Mesenteric fat pad (tissue), 1 donor: ENCODE results near the gene PDIA5. TPM values are rescaled to one million over a fixed set of nuclear protein-coding genes. Genes with fewer than 3 reads are reported as not detected.

Experiments
- DNase-seq: peaks from one replicate; pipeline ENCODE4 v3.0.0-alpha.2; 2020; ENCODE audit warnings: low spot score
- long read RNA-seq: library from polyadenylated mRNA; unstranded; transcript quantifications from one replicate; pipeline ENCODE4 v2.0.0, GENCODE V29; 2020
- total RNA-seq: library from RNA; stranded (reverse); fragmentation: NEBNext Ultra II Directional; extraction: Animal tissue kit (Norgen Biotek cat#: 25700); gene quantifications from one replicate; pipeline ENCODE4 v1.2.1, GENCODE V29; 2021
- donor health status: DM: yes; HTN: yes; CAD: no.

PDIA5 gene
- 17.4 TPM for total RNA-seq
- long read RNA-seq, transcript PDIA5-201 (17 exons, 1,799 nt): major isoform, 34 of 46 reads
- long read RNA-seq, partial matches to known transcripts: 5 of 46 reads
- long read RNA-seq, other reads (novel, unspliced or antisense): 6 of 46 reads

DNA sequence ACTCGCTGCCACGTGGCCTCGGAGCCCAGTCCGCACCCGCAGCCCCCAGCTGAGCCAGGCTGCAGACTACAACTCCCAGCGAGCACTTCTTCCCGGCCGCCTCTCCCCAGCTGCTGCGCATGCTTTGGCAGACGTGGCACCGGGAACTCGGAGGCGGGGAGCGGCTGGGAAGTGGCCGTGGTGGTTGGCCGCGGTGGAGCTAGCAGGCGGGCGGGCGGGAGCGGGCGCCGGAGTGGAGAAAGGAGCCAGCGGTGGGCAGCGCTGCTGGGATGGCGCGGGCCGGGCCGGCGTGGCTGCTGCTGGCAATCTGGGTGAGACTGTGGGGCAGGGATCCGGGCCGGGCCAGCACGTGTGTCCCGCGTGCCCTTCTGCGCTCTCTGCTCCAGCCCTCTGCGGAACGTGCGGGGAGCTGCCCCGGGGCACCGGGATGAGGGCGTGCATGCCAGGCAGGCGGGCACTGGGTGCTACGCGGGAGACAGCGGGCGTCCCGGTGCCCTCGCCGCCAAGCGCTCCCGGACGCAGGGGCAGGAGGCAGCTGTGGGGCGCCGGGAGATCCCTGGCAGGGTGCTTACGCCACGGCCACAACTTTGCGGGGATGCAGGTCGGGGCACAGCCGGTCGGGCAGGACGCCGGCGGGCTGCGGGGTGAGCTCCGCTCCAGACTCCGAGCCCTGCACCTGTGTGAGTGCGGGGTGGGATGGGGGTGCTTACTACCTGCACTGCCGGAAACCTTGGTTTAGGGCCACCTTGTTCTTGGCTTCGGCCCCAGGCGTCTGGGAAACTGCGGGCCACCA is at the start of gene PDIA5:
Gene PDIA5 (plus strand): TSS at position 130 of the 793 bp plus-strand sequence. CDS start 140 bp downstream, at position 270.
- DNase-seq: peak; percentile 97

DNA sequence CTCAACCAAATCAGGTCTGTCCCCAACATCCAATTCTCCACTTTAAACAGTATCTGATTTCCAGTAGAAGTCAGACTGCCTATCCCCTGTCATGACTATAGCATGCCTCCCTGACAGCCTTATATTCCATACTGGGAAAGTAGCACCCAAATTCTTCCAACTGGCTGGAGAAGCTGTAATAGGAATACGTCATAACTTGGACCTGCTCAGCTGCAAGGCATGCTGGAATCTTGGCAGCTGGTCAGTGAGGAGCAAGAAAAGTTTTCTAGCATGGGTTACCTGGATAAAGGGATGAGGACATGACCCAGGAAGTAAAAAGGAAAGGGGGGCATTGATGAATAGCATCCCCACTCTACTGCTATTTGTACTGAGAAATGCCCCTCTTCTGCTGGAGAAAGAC is 48.1 kb upstream of the PDIA5 start:
- no peak for DNase-seq

DNA sequence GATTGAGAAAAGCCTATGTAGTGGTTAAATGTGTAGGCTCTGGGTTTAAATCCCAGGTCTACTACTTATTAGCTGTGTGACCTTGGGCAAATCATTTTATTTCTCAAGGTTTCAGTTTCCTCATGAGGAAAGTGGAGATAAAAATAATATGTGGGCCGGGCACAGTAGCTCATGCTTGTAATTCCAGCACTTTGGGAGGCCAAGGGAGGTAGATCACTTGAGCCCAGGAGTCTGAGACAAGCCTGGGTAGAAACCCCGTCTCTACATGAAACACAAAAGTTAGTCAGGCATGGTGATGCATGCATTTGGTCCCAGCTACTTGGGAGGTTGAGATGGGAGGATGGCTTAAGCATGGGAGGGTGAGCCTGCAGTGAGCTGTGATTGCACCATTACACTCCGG is 47.7 kb upstream of the PDIA5 start:
- no peak for DNase-seq

DNA sequence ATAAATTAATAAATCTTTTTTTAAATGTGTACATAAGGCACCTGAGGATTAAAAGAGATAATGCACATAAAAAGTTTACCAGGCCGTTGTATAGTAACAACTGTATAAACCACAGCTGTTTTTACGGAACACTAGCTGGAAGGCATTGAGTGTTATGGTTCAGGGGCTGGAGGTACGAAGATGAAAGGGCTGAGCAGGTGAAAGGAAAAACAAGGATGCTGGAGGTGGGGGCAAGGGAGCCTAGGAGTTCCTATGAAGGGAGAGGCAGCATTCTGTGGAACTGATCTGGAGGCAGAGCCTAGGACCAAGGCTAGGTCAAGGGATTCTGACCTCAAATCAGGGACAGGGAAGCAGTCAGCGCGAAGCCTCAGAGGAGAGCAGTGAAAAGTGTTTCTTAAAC is 47.2 kb upstream of the PDIA5 start:
- no peak for DNase-seq

DNA sequence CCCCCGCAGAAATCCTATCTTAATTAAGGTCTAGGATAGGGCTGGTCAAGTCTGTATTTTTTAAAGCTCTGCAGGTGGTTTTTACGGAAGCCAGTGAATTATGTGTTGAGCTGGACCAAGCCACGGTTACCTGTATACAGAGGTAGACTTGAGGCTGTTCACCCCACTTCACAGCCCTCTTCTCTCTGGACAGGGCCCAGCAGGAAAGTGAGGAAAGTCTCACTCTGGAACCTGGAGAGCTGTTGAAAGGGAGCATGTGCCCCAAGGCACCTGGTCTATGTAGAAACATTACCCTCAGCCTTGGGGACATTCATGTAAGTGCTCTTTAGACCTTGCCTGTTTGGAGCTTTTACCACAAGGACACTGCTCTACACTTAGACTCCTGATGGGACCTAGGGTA is 46.1 kb upstream of the PDIA5 start:
- DNase-seq: no peak

DNA sequence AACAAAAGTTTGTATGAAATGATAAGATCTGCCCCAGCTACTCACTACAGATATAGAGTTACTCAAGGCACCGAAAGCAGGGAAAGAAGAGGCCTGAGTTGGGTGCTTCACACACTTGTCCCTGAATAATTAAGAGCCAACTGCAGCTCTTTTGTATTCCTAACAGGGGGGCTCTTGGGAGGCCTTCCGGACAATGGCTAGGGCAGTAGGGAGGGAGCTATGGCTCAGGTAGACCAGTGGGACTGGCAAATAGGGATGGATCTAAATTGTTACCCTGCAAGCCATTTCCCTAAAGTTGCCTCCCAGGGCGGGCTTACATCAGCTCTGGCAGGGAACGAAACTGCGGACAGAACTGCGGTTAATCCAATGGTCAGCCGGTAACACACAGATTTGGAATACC is 45.4 kb upstream of the PDIA5 start:
- no peak for DNase-seq

DNA sequence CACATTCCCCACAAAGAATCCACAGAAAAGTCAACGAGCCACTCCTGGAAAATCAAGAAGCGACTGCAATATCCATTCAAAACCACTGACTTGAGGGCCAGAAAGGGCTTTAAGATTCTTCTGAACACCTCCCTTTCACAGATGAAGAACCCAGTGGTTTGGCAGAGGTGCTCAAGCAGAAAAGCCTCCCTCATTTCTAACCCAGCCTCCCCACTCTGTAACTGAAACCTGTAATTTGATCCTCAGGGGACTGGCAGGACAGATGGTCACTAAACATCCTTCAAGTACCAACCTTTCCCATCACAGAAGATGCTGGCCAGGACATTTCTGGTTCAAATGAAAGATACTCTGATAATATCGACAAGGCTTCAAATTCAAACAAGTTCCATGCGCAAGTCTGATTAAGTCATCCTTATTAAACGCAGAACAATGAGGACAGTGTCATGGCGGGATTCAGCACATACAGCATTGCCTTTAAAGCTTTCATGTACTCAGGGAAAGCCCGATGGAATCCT is 44.8 kb upstream of the PDIA5 start:
- no peak for DNase-seq

DNA sequence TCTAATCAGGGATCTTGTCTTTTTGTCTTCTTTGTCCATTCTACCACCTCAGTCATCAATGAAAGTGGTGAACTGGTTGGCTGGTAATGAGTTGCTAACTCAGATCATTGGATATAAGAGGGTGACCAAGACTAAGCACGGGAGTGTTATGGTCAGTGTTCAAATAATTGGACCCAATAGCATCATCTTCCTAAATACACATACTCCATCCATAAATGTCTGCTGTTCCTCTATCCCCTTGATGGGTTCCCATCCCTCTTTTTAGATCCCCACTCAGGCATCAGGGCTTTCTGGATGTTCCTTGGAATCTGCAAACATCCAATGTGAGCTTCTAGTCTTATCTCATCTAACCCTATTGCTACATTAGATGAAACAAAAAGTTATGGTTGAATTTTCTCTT is 42.8 kb upstream of the PDIA5 start:
- DNase-seq: no peak

DNA sequence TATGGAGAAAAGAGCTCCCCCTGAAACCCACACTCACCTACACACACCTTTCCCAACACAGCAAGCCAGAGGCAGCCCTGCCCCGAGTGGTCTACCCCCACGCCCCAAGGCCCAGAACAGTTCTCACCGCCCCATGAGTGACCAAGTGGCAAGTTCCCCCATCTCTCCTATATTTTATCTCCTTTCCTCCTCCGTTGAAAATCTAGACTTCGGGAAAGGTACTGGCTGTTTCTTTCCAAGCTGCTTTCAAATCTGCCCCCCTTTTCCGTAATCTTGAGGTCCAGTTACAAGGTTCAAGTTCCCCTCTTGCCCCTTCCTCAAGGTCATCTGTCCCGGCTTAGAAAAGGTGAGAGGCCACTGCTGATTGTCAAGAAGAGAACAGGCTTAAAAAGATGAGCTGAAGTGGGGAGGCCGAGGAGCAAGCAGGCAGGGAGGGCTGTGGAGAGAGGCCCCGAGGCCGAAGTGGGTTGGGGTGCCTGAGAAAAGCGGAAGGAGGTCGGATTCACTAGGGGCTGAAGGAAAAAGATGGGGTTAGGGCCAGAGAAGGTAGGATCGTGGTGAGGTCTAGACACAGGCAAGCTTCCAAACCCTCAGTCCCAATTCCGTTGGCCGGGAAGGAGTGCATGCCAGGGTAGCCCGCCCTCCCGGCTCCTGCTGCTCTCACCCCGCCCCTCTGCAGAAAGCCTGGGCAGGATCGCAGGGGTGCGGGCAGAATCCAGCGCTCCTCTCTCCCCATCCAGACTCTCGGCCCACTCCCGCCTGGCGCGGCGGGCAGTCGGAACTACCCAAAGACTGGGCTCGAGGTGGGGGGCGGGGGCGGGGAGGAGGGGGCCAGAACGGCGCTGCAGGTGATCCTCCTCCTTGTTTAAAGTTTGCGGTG is 40.9 kb upstream of the PDIA5 start:
- no peak for DNase-seq

DNA sequence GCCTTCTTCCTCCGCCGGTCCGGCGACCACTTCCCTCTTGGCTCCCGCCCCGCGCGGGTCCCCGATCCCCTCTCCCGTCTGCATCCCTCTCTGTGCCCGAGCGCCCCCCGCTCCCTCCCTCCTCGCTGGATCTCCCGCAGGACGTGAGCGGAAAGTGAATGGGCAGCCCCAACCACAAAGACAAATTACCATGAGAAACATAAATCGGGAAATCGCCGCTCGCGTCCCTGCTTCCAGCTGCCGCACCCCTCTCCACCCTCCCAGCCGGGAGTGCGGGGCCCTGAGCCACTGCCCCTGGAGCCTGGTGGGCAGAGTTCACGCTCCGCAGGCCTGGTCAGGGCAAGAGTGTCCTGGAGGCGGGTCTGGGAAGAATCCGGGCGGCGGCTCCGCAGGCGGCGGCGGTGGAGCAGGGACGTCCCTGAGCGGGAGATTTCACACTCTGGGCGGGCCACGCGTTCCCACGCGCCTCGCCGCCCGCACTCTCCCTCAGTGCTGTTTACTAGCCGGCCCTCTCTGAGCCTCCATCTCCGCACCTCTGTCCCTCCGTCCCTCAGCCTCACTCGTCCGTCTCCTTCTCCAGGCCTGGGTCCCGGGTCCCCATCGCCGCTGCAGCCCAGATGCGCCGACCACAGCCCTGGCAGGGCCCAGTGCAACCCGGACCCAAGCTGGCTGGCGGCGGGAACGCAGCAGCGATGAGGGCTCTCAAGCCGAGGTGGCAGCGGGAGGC is 40.1 kb upstream of the PDIA5 start:
- DNase-seq: no peak

DNA sequence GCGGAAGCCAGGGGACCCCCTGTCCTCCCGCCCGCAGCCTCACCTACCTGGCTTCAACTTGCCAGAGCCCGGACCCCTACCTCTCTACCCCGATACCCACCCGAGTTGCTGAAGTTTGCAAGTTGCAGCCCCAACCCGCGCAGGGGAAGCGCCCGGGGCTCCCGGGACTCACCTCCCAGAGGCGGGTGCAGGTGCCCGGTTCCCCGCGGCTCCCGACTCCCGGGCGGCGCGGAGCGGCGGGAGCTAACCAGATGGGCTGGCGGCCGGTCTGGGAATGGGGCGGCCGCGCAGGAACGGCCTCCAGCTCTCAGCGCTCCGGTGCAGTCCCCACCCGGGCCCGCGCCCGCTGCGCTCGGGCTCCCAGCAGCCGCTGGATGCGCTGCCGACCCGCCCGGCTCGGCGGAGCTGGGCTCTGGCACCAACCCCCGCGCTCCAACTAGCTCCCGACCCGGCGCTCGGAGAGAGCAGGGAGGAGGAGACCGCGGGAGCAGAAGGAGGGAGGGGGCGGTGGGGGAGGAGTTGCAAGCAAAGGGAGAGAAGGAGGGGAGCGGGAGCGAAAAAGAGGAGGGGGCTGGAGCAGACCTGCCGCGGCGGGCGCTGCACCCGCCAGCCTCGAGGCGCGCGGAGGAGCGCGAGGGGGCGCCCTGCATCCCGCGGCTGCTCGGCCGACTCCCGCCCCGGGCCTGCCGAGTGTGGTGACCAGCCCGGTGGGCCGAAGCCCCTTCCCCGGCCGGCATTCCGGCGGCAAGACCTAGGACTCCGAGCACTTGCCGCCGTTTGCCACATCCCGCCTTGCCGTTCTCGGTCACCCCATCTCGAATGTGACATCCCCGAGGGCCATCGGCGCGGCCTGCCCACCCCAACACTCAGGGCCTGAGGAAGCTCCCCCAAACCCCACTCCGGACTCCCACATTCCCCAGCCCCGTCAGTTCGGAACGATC is 39.3 kb upstream of the PDIA5 start, which contains the start of gene SEMA5B:
Gene SEMA5B (minus strand): TSS at position 472 of the 941 bp plus-strand sequence. CDS start 66,500 bp downstream, outside the sequence.
- no peak for DNase-seq

DNA sequence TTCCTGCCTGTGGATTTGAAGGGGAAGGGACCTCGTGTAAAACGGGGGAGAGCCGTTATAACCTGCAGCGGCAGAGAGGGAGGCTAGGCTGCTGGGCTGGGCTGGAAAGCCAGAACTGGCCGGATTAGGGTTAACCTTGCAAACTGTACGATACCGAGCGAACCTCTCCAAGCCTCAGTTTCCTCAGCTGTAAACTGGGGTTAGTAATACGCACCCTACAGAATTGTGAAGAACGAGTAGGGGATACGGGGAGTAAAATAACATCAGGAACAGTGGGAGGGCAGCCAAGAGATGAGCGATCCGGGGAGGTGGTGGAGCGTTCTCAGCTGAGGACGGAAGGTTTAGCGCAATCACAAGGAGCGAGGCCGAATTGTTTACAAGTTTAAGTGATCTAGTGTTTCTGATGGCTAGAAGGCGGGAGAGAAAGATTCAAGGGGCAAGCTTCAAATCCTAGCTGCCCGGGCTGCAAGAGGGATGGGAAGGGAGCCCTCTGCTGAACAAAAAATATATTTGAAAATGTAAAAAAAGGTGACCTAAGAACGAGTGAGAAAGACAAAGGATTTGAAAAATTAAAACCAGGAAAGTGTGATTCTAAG is 38.5 kb upstream of the PDIA5 start:
- no peak for DNase-seq

DNA sequence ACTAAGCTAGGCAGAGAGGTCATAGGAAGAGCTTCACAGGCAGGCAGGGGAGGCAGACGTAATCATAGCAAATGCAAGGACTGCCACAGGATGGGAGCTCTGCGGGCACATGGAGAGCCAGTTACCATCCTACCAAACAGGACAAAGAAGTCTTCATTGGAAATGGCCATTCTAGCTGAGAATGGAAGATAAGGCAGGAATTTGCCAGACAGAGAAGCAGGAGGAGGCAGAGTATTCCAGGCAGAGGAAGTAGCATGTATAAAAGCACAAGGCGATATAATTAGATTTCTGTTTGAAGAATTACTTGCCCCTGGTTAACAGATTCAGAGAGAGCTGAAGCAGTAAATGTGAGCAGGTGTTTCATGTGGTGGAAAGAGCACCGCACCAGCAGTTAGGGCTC is 35.8 kb upstream of the PDIA5 start:
- DNase-seq: no peak

DNA sequence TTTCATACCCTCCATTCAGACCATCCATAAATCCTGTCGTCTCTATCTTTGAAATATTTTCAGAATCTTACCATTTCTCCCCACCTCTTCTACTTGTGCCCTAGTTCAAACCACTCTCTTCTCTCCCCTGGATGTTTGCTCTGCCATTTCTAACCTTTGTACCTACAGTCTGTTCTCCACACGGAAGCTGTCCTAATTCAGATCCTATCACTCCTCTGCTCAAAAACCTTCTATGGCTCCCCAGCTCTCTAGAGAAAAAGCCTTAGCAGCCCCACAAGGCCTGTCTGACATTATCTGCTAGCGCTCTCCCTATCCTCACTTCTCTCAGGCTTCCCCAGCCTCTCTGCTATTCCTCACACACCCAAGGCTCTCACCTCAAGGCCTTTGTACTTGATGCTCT is 34.8 kb upstream of the PDIA5 start:
- DNase-seq: no peak

DNA sequence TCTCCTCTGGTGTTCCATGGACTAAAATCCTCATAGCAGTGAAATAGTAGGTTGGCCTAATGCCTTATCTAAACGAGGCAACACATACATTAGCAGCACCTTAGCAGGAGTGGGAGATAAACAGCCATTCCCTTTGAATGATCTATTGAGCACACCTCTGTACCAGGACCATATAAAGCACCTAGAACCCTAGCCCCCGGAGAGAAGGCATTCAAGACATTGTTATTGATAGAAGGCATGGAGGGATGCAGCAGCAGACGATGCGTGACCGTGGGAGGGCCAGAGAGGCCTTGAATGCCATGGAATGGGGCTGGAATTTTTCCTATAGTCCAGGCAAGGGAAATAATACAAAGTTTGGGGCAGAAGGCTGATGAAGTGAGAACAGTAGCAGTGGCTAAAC is 32.7 kb upstream of the PDIA5 start:
- DNase-seq: no peak

DNA sequence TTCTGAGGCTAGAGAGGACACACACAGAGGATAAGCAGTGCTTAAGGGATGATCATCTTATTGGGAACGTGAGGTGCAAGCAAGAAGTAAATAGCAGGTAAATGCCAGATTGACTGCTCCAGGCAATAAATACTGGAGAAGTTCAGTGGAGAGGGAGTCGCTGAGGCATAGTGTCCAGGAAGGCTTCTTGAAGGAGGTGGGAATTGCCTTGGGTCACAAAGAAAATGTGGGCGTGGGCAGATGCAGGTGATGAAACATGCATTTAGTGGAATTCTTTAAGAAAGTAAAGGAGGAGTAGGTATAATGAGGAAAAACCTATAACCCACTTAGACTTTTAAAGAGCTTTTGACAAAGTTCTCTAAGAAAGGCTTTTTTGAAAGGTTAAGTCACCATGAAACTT is 31.8 kb upstream of the PDIA5 start:
- DNase-seq: no peak

DNA sequence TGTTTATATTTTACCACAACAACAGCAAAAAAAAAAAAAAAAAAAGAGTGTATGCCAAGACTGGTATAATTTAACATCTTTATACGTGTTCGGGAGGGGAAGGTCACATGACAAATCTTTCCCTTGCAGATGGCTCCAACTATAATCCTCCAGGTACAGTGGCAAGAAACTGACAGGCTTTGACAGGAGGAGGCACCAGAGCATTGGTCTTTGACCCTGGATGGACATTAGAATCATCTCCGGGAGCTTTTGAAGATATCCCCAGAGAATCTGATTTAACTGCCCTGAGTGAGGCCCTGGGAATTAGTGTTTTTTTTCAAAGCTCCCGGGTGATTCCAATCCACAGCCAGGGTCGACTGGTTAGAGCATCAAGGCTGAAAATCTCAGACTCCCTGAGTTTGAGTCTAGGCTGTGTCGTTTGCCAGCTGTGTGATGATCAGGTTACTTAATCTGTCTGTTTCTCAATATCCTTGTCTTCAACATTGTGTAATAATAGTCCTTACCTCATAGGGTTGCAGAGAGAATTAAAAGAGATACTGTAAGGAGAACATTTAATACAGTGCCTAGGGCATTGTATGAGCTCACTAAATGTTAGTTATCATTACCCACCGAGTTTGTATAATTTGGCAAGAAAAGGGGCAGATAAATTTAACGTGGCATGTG is 30.3 kb upstream of the PDIA5 start:
- DNase-seq: no peak

DNA sequence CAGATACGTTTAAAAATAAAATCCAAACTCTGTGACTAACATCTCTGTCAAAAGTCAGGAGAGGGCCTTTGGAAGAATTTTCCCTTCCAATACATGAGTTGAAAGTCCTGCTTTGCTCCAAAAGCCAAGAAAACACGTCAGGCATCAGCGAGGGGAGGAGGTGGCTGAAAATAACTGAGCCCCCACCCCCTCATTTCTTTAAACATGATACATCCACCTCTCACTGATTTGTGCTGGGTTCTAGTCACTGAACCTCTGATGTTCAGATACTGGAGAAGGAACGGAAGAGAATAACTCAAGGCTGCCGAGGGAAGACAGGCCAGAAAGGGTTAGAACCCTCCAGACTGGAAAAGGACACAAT is 29.8 kb upstream of the PDIA5 start:
- no peak for DNase-seq

DNA sequence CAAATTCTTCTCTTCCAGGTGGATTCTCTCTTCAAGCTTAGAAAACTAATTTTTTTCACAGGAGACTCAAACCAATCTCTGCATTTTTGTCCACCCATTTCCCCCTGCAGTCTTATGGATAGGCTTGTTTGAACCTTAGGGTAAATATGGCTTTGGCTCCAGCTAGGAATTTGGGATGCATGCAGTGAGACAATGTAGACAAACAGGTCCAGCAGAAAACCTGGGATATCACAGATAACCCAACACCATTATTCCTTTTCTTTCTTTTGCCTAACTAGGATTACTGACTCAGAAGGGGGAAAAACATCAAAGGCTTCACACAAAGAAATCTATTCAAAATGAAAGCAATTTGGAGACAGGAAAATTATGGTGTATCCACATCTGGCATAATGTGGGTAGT is 28.1 kb upstream of the PDIA5 start:
- no peak for DNase-seq
